Measurements from ENCODE around the gene SCFD2.

- TF ChIP-seq POLR2A (IDR thresholded peaks at IDR 0.05): no peak
- TF ChIP-seq CTCF (IDR thresholded peaks at IDR 0.05 in 4 of 5, conservative IDR thresholded peaks at IDR 0.05 in 1 of 5): no peak
These were observed 529.7 kb downstream of the SCFD2 start for GRCh38 chr4:52836120-52836519.
